NCI-H82 (cell line): ENCODE measurements around the gene ABCA5.
A peak's percentile ranks its signal among the peaks of the same experiment; 100 is the strongest.

Source experiments
- DNase-seq: peaks from one replicate; lab custom pipeline; 2025; lab: John Stamatoyannopoulos, UW

ABCA5 gene, protein sequence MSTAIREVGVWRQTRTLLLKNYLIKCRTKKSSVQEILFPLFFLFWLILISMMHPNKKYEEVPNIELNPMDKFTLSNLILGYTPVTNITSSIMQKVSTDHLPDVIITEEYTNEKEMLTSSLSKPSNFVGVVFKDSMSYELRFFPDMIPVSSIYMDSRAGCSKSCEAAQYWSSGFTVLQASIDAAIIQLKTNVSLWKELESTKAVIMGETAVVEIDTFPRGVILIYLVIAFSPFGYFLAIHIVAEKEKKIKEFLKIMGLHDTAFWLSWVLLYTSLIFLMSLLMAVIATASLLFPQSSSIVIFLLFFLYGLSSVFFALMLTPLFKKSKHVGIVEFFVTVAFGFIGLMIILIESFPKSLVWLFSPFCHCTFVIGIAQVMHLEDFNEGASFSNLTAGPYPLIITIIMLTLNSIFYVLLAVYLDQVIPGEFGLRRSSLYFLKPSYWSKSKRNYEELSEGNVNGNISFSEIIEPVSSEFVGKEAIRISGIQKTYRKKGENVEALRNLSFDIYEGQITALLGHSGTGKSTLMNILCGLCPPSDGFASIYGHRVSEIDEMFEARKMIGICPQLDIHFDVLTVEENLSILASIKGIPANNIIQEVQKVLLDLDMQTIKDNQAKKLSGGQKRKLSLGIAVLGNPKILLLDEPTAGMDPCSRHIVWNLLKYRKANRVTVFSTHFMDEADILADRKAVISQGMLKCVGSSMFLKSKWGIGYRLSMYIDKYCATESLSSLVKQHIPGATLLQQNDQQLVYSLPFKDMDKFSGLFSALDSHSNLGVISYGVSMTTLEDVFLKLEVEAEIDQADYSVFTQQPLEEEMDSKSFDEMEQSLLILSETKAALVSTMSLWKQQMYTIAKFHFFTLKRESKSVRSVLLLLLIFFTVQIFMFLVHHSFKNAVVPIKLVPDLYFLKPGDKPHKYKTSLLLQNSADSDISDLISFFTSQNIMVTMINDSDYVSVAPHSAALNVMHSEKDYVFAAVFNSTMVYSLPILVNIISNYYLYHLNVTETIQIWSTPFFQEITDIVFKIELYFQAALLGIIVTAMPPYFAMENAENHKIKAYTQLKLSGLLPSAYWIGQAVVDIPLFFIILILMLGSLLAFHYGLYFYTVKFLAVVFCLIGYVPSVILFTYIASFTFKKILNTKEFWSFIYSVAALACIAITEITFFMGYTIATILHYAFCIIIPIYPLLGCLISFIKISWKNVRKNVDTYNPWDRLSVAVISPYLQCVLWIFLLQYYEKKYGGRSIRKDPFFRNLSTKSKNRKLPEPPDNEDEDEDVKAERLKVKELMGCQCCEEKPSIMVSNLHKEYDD (N-terminal part only)

DNA sequence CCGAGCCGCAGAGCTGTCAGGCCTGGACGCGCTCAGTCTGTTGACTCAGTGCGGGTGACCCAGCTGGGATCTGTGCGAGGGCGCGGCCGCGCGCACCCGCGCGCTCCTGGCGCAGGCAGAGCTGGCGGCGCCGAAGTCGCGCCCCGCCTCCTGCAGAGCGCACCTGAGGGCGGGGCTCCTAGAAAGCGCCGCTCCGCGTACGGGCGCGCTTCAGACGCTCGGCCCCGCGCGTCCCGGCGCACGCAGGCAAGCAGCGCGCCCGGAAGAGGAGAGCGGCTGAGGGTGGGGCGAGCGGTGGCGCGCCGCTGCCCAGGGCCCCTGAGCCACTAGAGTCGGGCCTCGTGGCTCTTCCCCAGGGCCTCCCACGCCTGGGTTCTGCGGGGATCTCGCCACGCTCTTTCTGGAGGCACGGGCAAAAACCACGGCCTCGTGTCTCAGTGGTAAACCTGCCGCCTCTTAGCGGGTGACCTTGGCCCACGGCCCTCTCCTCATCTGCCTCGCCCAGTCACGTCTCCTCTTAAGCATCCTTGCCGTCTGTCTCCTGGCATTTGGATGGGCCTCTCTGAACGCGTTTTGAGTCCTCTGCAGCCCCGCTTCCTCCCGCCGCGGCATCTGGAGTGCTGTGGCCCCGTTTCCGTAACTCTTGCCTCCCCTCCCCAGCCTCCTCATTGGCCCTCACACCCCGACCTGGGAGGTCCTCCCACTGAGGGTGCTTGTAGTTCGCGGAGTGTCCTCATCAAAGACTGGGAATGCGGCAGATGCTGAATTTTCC, at the start of gene ABCA5:
ABCA5 (minus strand) TSS at position 74 of the 772 bp plus-strand sequence. CDS start 12,718 bp downstream, outside the sequence.
- DNase-seq = peak; percentile 97

DNA sequence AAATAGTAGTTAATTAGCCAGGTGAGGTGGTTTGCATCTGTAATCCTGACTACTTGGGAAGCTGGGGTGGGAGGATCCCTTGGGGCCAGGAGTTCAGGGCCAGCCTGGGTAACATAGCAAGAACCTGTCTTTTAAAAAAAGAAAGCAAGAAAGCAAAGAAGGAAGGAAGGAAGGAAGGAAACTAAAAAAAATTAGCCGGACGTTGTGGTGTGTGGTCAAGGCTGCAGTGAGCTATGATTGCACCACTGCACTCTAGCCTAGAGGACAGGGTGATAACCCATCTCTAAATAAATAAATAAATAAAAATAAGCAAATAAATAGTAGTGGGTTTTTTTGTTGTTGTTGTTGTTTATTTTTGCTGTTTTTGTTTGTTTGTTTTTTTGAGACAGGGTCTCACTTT, 48.3 kb upstream of the ABCA5 start:
- DNase-seq = no peak

DNA sequence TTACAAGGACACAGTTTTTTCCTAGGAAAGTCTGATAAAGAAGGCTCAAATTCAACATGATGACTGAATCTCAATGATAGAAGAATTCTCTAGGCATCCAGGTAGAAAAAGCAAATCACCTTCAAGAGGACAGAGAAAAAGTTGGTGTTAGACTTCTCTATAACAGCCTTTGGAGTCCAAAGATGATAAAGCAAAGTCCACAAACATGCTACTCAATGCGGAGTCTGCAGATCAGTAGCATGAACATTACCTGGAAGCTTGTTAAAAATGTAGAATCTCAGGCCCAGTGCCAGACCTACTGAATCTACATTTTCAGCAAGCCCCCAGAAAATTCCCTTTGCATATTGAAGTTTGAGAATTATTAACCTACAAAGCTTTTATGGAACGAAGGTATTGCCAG, 46.1 kb upstream of the ABCA5 start:
- no peak for DNase-seq

DNA sequence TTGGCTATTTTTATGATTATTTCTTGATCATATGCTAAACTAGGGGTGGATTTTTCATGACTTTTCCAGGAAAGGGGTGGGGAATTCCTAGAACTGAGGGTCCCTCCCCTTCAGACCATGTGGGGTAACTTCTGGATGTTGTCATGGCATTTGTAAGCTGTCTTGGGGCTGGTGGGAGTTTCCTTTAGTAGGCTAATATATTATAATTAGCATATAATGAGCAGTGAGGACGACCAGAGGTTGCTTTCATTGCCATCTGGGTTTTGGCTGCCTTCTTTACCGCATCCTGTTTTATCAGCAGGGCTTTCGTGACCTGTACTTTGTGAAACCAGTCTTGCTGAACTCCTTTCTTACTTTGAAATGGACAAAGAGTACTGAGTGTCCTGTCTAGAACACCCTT, 40.4 kb upstream of the ABCA5 start:
- no peak for DNase-seq

DNA sequence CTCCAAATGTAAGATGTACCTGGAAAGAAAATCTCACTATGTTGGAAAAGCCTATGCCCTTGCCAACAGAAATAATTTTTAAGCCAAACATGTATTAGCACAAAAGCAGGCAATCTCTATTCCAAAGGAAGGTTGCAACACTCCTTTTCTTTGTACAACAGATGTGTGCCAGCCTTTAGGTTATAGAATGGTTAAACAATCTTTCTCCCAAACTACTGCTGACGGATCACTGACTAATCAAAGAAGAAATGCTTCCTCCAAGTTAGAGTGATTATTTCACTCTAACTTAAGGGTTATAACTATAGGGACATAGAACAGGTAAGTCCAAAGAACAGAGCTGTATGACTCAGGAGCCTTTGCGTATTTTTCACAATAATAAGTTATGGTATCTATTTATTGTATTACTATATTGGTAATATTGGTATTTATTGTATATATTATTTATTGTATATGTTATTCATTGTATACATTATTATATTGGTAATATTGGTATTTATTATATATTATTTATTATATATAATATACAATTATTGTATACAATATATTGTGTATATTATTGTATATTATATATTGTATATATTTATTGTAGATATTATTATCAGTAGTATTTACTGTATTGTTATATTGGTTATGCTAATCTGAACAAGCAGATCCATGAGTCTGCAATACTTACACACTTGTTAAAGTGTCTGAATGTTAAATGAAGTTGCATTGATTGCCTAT, 36.7 kb upstream of the ABCA5 start:
- DNase-seq = no peak

DNA sequence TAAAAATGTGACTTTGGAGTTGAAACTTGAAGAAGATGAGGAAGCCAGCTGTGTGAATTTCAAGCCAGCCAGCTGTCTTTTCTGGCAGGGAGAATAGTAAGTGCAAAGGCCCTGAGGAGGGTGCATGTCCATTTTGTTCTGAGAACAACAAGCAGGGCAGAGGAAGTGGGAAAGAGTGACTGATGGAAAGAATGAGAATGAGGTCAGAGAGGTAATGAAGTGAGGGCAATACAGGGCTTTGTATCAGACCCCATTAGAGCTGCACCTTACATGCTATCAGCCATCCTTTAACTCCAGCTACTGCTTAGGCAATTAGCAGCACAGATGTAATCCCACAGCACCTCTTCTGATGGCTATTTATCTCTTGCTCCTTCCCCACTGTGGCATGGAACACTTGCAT, 34.2 kb upstream of the ABCA5 start:
- no peak for DNase-seq

DNA sequence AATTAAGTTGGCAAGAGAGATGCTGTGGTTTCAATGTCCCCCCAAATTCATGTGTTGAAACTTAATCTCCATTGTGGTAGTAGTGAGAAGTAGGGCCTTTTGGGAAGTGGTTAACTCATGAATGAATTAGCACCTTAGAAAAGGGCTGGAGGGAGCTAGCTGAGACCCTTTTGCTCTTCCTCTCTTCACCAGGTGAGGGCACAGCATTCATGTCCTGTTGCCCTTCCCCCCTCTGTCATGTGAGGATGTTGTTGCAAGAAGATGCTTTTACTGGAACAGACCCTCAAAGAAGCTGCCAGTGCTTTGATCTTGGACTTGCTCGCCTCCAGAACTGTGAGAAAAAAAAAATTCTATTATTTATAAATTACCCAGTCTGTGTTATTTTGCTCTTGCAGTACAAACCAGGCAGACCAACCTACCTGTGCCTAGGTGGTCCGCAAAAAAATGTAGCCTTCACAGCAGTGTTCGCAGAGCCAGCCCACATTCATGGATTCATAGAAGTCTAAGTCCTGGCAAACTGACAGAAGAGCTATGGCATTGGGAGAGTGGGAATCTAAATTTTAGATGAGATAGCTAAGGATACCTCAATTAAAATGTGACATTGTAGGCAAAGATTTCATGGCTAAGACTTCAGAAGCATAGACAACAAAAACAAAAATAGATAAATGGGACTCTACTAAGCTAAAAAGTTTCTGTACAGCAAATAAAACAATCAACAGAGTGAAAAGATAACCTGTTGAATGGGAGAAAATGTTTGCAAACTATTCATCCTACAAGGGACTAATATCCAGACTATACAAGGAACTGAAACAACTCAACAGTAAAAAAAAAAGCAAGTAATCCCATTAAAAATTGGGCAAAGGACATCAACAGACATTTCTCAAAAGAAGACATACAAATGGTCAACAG, 32.0 kb upstream of the ABCA5 start:
- DNase-seq = peak; percentile 77

DNA sequence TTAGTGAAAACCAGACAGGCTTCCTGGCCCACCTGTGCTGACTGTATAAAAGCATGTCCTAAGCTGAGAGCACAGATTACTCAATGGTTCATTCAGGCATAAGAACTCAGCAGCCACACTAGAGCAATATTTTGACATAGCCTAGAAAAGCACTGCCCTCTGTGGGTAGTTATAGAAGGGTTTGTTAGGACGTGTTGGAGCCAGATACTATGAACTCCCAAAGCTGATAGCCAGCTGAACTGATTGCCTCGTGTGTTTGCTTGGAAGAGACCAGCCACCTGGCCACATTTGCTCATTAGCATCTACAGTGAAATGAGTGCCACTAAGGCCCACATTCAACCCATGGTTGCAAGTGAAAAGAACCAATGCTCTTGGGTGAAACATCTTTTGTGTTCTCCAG, 30.8 kb upstream of the ABCA5 start:
- DNase-seq = peak; percentile 64

DNA sequence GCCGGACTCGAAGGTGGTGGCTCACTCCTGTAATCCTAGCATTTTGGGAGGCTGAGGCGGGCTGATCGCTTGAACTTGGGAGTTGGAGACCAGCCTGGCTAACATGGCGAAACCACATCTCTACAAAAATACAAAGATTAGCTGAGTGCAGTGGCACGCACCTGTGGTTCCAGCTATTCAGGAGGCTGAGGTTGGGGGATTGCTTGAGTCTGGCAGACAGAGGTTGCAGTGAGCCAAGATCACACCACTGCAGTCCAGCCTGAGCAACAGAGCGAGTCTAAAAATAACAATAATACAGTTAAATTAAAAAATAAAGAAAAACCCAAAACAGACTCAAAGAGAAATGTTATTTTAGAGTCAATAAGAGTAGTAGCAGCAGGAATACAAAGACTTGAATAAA, 29.7 kb upstream of the ABCA5 start:
- no peak for DNase-seq

DNA sequence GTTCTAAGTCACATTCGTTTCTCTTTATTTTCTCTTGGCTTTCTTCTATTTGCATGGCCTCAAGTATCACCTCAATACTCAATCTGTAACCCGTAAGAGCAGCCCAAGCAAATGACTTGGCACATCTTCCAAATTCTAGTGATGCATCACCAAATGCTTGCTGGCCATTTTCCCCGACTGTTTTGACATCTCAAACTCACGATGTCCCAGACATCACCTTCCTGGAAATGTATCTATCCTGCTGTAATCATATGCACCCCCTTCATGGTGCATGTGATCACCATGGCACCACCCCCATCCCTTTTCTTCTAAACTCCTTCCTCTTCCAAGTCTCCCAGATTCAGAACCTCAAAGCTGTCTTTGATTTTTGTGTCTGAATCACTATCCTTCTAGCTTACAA, 24.0 kb upstream of the ABCA5 start:
- no peak for DNase-seq

DNA sequence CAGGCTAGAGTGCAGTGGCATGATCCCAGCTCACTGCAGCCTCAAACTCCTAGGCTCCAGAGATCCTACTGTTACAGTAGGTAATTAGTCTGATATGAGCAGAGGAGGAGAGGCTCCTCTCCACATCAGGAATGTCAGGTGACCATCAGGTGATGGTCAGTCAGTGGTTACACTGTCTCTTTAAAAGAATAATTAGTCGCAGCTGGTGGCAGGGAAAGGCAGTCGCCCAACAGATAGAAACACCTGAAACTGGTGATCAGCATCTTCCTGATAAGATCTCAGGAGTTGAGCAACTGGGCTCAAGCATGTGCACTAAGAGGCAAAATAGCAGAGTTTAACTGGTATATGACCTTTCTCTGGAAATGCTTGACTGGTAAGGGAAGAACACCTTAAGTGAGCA, 21.5 kb upstream of the ABCA5 start:
- no peak for DNase-seq

DNA sequence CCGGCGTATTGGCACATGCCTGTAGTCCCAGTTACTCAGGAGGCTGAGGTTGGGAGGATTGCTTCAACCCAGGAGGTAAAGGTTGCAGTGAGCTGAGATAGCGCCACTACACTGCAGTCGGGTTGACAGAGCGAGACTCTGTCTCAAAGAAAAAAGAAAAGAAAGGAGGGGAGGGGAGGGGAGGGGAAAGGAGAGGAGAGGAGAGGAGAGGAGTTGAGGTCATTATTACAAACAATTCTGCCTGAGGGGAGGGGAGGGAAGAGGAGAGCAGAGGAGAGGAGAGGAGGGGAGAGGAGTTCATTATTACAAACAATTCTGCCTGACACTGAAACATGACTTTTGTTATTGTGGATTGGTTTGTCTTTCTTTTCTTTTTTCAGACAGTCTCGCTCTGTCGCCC, 19.8 kb upstream of the ABCA5 start:
- DNase-seq = no peak

DNA sequence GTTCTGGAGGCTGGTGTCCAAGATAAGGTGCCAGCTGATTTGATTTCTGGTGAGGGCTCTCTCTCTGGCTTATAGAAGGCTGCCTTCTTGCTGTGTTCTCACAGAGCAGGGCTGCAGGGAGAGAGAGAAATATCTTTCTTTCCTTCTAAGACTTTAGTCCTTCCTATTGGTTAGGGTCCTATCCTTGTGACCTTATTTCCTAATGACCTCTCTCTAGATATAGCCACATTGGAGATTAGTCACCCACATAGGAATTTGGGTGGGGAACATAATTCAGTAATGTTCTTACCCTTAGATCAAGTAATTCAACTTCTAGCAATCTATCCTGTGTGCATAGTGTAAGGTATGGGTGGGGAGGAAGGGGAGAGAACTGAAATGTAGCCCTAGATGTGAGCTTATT, 18.0 kb upstream of the ABCA5 start:
- no peak for DNase-seq

DNA sequence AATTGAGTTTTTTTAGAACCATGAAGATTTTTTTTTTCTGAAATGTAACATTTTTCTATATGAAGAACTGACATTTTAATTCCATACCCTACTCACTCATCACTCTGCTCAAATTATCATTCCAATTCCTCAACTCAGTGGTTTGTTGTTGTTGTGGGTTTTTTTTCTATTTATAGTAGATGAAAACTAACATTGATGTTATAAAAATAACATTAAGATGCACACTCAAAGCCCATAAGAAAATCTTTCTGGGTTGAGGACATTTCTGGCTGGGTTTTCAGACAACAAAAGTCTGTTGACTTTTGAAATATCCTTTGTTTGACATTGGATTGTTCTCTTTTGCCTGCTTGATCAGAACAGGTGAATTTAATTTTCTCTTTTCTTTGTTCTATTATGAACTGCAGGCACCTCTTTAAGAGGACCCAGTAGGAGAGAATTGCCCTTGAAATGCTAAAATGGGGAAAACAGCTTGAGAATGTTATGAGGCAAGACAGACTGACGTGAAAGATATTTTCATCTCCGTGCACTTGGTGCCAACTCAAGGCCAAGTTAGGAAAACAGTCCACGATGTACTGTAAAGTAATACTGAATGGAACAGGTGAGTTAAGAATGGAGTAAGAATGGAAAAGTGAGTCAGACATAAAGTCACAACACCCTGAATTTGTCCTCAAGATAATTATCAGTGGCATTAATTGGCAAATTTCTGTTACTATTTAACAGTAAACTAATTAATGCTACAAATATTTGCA, 16.1 kb upstream of the ABCA5 start:
- no peak for DNase-seq

DNA sequence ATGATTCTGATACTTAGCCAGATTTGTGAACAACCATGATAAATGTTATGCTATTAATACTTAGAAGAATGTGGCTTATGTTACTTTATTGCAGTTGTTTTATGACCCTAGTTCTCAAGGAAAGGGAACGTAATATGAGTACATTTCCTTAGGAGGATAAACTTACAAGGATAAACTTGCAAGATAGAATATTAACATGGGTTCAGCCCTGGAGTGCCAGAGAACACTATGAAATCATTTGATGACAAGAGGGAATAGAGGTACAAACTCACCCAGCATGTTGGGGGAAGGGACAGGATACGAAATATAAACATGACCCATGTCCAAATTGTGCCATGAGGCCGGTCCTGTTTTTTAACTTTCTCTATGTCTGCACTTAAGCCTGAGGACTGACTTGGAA, 13.0 kb upstream of the ABCA5 start:
- no peak for DNase-seq

DNA sequence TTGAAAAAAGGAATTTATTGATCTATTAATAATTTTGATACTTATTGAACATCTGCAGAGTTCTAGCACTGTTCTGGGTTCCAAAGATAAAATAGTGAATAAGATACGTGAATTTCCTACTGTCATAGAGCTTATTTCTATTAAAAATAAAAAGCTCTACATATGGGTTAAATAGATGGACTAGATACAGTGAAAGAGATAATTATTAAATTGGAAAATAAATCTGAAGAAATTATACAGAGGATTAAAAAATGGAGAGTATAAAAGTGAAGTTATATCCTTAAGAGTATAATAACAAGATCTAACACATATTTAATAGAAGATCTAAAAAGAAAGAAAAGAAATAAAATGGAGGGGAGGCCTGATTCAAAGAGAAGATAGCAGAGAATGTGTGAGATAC, 10.1 kb upstream of the ABCA5 start:
- no peak for DNase-seq

DNA sequence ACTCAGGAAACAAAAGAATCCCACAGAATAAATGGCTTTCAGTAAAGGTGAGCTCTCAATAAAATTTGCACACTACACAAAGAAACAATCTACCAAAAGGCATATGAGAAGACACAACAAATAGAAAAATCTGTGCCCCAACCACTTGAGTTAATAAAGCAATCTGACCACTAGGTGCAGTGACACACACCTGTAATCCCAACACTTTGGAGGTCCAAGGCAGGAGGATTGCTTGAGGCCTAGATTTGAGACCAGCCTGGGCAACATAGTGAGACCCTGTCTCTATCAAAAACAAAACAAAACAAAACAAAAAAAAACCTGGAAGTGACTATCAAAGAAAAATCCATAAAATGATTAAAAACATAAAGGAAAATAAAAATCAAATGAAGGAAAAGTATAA, 9.6 kb upstream of the ABCA5 start:
- no peak for DNase-seq

DNA sequence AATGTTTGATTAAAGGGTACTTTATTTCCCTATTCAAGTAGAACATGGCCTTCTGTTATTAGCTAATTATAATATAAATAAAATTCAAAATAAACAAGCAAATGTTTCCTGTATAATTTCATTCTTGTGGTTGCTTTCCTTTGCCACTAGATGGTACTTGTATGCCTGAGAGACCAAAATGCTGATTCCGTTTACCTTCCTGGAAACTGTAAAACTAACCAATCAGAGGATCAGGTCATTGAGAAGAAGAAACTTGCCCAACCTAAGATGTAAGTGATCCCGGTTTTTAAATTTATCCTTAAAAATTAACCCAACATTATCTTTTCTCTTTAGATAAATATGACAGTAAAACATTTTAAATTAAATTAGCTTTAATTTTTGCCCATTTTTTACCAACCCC, 8.1 kb upstream of the ABCA5 start:
- DNase-seq = peak; percentile 38

DNA sequence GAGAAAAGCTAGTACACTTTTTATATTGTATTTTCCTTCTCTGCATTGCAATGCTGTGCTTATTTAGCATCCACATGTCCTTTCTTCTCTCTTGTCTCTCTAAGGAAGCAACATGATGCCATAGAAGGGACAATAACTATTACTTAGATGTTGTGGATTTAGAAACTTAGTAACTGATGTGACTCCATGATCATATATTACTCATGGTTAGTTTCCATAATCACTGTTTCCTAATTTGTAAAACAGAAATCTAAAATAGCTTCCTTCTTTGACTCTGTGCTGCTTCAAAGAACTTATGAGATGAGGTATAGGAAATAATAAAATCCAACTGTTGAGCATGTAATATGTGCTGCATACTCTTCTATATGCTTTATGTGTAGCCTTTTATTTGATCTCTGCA, 6.6 kb upstream of the ABCA5 start:
- no peak for DNase-seq
